GM15510 (cell line): Measurements from ENCODE around the gene DPEP2.

ENCODE experiments used
- POLR2A ChIP-seq: IDR thresholded peaks from 3 replicates; pipeline ENCODE4 v1.6.1; 2011; ENCODE audit warnings: borderline replicate concordance; ENCODE audit not compliant: insufficient read length; ENCODE audit errors: extremely low read depth

Gene DPEP2

DNA sequence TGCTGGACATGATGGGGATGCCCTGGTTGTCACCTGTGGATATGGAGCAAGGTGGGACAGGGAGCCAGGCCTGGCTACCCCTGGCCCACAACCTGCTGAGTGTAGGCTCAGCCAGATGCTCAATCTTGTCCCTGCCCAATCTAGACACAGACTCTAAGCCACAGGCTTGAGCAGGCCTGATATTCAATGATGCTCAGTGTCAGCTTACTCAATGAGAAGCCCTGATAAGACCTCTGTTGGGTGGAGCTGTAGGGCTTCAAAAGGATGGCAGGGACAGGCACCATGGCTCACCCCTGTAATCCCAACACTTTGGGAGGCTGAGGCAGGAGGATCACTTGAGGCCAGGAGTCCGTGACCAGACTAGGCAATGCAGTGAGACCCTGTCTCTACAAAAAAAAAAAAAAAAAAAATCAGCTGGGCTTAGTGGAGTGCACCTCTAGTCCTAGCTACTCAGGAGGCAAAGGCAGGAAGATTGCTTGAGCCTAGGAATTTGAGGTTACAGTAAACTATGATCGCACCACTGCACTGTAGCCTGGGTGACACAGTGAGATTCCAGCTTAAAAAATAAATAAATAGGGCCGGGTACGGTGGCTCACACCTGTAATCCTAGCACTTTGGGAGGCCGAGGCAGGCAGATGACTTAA, 58.7 kb downstream of the DPEP2 start:
- no peak for TF ChIP-seq POLR2A

DNA sequence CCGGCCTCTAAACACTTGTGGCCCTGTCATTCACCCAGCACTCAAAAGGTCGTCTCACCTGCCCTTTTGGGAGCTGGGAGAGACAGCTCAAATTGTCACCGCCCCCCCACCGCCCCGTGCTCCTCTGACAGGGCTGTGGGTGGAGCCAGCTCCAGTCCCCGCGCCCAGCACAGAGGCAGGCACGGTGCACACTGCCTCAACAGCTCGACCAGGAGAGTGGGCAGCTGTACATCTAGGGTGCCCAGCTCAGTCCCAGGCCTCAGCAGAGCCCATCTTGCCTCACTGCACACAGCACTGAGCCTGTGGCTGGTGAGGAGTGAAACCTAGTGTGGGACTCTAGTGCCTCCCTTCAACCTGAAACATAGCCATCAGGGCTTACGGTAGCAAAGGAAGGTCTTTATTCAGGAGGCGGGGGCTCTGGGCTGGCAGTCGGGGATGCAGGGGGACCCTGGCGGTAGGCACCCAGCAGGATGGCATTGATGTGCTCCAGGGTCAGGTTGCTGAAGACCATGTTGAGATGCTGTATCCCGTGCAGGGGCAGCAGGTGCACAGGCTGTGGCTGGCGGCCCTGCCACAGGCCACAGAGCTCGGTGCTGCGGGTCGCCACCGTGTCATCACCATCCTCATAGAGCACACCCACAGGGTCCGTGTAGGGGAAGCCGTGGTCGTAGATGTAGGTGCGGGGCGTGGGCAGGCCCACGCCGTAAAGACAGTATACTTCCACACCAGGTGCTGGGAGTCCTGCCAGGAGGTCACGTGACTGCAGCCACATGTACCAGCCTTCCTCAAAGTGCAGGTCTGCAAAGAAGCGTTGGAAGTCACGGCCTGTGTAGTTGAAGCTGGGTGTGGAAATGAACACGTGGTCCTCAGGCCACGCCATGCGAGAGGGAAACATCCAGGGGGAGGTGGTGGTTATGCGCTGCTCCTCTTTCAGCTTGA, 59.5 kb downstream of the DPEP2 start:
- no peak for TF ChIP-seq POLR2A
